Activated naive CD4-positive, alpha-beta T cell treated with anti-CD3 and anti-CD28 coated beads, Interleukin-2, amount 50 U/mL, for 72 hours (primary cell): Measurements from ENCODE around the gene CT47C1. TPM values are rescaled to one million over a fixed set of nuclear protein-coding genes. Genes with fewer than 3 reads are reported as not detected.
"Not testable (repeated sequence)": the region's sequence is repeated elsewhere in the genome, so short reads cannot be mapped to it uniquely, and the experiment has no call there.

Experiments
- ATAC-seq, 2 donors: fragments of 150-1000 bp; cut with Tn5 transposase; 2 replicates each; pipeline ENCODE4 v1.10.0; 2021; ENCODE audit warnings: mild to moderate bottlenecking in 2 of 2, moderate library complexity in 2 of 2
- DNase-seq, 2 donors: peaks; one replicate each; pipeline ENCODE4 v3.0.0; 2021 to 2022; ENCODE audit warnings: low spot score in 2 of 2
- H3K27ac Mint-ChIP-seq, 2 donors: one replicate each; pipeline ENCODE4 v1.8.0; 2022; ENCODE audit warnings: mild to moderate bottlenecking in 2 of 2, mixed read lengths in 2 of 2
- H3K36me3 Mint-ChIP-seq, 2 donors: one replicate each; pipeline ENCODE4 v1.8.0; 2022; ENCODE audit warnings: mixed read lengths in 2 of 2
- H3K9me3 Mint-ChIP-seq, 2 donors: one replicate each; pipeline ENCODE4 v1.8.0; 2022; ENCODE audit warnings: mixed read lengths in 2 of 2
- total RNA-seq, 2 donors: library from RNA; stranded (reverse); gene quantifications; one replicate each; pipeline ENCODE4 v1.2.3, GENCODE V29; 2022

Gene CT47C1
- total RNA-seq: not detected

DNA sequence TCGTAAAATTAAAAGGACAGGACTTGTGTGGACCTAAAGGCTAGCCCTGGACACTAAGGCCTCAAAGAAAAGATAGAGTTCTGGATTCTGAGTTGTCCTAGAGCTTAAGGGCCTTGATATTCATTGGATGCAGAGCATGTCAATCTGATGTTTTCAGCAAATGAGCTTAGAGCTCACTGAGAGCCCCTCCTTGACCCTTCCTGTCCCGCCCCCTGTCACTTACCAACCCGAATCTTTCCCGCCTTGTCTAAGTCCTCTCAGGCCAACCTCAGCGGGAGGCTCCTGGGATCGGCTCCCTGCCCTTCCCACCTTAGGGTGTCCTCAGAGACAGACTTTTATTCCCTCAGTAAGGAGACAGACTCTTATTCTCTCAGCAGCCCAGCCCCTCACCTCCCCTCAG lies at the start of gene CT47C1:
Gene CT47C1, plus strand, starts transcription at position 250 of the 400 bp plus-strand sequence. CDS start 233 bp downstream, outside the sequence.
- no peak for ATAC-seq
- Mint-ChIP-seq H3K9me3 (no peaks in the 10 kb centered on the region), H3K36me3 (no peaks in the 10 kb centered on the region), H3K27ac (peak within 1 kb of the TSS in 1 of 2 donors; percentile 44)
- DNase-seq: no peak

DNA sequence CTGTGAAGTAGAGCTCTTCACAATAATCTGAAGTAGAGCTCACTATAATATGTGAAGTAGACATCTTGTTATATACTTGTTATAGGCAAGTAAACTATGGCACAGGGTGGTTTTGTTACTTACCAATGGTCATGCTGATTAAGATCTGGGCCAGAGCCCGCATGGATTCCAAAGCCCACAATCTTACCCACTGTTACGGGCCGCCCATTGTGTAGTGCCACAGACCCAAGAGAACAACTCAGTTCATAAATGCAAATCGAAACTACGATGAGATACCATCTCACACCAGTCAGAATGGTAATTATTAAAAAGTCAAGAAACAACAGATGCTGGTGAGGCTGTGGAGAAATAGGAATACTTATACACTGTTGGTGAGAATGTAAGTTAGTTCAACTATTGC lies 46.9 kb upstream of the CT47C1 start:
- Mint-ChIP-seq H3K36me3 (no peaks in the 10 kb centered on the region), H3K27ac (no peak overlapping the region), H3K9me3 (no peaks in the 10 kb centered on the region)
- DNase-seq: no peak
- no peak for ATAC-seq

DNA sequence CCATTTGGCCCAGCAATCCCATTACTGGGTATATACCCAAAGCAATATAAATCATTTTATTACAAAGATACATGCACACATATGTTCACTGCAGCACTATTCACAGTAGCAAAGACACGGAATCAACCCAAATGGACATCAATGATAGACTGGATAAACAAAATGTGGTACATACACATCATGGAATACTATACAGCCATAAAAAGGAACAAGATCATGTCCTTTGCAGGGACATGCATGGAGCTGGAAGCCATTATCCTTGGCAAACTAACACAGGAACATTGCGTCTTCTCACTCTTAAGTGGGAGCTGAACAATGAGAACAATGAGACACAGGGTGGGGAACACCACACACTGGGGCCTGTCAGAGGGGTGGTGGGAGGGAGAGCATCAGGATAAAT lies 46.4 kb upstream of the CT47C1 start:
- H3K9me3 Mint-ChIP-seq: not testable (repeated sequence)

DNA sequence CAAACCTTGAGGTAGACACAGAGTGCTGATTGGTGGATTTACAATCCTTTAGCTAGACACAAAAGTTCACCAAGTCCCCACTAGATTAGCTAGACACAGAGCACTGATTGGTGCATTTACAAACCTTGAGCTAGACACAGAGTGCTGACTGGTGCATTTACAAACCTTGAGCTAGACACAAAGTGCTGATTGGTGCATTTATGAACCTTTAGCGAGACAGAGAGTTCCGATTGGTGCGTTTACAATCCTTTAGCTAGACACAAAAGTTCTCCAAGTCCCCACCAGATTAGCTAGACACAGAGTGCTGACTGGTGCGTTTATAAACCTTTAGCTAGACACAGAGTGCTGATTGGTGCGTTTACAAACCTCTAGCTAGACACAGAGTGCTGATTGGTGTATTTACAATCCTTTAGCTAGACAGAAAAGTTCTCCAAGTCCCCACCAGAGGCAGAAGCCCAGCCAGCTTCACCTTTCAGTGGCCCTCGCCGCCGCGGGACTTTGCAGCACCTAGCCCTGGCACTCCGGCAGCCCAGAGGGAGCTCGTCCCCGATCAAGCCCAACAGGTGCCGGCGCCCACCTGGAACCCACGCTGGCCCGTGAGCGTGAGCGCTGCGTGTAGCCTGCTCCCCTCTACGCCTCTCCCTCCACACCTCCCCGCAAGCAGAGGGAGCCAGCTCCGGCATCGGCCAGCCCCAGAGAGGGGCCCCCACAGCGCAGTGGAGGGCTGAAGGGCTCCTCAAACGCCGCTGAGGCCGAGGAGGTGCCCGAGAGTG lies 44.6 kb upstream of the CT47C1 start:
- H3K36me3 Mint-ChIP-seq, H3K9me3 Mint-ChIP-seq, H3K27ac Mint-ChIP-seq, ATAC-seq, DNase-seq: not testable (repeated sequence)

More for the DNA sequence above, 46.4 kb upstream of the CT47C1 start:
- not testable (repeated sequence) for H3K27ac Mint-ChIP-seq, DNase-seq, ATAC-seq, H3K36me3 Mint-ChIP-seq

DNA sequence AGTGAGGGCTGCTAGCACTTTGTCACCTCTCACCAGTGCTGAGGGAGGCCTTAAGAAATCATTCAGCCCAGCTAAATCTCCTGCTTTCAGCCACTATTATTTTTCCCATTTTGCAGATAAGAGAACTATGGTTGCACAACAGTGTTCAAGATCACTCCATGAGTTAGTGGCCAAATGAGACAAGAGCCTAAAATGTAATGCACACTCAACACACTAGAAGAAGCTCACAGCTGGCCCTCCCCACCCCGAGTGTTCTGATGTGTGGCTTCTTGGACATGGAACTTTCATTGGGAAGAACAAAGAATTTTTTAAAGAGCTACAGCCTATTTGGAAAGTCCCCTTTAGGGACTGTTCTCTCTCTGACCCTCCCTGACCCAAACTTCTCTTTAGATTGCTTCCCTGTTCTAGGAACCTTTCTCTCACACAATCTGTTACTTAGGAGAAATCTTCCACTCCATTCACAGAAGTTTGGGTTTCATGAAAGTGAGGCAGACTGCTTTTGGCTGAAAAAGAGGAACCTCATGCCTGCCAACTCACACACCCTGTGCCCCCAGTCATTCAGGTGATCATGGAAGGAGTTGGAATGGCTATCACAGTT lies 44.0 kb upstream of the CT47C1 start:
- no peaks in the 10 kb centered on the region for H3K36me3 Mint-ChIP-seq
- no peaks in the 10 kb centered on the region for H3K9me3 Mint-ChIP-seq
- H3K27ac Mint-ChIP-seq: no peak overlapping the region
- no peak for ATAC-seq
- DNase-seq: no peak

DNA sequence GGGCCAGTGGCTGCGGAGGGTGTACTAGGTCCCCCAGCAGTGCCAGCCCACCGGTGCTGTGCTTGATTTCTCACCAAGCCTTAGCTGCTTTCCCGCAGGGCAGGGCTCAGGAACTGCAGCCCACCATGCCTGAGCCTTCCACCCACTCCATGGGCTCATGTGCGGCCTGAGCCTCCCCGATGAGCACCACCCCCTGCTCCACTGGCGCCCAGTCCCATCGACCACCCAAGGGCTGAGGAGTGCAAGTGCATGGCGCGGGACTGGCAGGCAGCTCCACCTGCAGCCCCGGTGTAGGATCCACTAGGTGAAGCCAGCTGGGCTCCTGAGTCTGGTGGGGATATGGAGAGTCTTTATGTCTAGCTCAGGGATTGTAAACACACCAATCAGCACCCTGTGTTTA lies 43.1 kb upstream of the CT47C1 start:
- not testable (repeated sequence) for ATAC-seq, DNase-seq, H3K9me3 Mint-ChIP-seq, H3K36me3 Mint-ChIP-seq, H3K27ac Mint-ChIP-seq

DNA sequence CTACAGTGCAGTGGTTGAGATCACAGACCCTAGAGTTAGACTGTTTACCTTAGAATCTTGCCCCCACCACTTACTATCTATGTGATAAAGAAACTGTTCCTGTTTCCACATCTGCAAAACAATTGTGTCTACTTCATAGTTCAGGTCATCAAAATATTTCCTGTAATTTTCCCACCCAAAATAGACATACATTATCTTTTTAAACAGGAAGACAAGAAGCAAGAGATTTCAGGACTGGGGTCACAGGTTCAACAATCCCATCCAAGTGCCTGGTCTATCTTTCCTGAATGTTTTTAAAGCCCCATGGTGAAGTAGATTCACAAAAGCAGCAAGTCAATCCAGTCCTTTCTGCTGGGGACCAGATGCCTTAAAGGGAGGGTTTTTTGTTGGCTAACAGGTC lies 41.8 kb upstream of the CT47C1 start:
- no peak for ATAC-seq
- DNase-seq: no peak
- peaks cover 0 to 6% of the 10 kb centered on the region in 2 donors for H3K36me3 Mint-ChIP-seq
- H3K27ac Mint-ChIP-seq: no peak overlapping the region
- peaks cover 4 to 5% of the 10 kb centered on the region in 2 donors for H3K9me3 Mint-ChIP-seq

DNA sequence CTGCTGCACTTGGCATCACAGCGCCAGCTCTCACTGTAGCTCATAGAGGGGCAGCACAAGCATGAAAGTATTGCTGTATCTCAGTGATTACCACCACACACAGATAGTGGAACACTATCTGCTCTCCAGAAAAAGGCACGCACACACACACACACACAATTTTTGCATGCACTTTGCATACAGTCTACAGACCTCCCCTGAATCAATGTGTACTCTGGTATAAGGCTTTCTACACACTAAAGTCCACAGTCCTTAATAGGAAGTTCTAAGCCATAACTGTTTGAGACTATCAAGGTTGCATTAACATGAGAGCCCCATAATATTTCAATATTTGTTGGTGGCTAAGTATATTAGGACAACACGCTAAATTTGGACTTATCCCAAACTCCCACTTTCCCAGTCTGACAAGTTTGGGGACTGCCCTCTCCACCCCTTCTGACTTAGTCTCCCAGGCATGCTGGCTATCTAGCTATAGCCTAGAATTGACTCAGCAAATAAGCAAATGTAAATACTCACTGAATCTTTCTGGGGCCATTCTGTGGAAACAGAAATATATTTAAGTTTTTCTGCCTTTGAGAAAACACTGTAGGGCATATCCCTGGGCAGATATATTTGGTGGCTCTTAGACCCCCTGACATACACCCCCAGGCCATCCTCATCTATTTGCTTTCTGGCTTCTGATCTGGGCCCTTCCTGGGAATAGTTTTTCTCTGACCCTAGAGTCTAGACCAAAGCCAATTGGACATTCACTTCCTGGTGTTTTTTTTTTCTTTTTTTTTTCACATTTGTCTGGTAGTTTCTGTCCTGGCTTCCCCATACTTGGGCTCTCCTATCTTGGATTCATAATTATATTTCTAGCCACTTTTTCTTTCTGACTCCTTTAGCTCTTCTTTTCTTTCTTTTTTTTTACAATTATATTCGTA lies 36.4 kb upstream of the CT47C1 start:
- no peak overlapping the region for H3K27ac Mint-ChIP-seq
- DNase-seq (no peak), ATAC-seq (no peak)
- H3K9me3 Mint-ChIP-seq: peaks cover 4 to 5% of the 10 kb centered on the region in 2 donors
- peaks cover 0 to 6% of the 10 kb centered on the region in 2 donors for H3K36me3 Mint-ChIP-seq

DNA sequence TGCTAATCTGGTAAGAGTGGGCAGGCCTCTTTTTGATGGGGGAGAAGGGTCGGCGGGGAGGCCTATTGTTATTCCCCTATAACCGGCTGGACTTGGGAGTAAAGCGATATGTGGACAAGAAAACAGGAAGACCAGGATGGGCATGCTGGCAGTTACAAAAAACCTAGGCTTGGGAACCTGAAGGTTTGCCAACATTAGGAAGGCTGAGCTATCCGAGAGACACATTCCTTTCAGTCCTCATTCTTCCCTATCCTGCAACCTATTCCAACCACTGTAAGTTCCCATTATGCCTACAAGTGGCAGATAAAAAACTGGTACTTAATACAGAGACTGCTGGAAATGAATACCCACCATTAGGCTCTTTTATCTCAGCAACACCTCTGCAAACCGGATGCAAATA lies 32.4 kb upstream of the CT47C1 start:
- H3K9me3 Mint-ChIP-seq: no peaks in the 10 kb centered on the region
- no peaks in the 10 kb centered on the region for H3K36me3 Mint-ChIP-seq
- no peak overlapping the region for H3K27ac Mint-ChIP-seq
- ATAC-seq (no peak), DNase-seq (no peak)

DNA sequence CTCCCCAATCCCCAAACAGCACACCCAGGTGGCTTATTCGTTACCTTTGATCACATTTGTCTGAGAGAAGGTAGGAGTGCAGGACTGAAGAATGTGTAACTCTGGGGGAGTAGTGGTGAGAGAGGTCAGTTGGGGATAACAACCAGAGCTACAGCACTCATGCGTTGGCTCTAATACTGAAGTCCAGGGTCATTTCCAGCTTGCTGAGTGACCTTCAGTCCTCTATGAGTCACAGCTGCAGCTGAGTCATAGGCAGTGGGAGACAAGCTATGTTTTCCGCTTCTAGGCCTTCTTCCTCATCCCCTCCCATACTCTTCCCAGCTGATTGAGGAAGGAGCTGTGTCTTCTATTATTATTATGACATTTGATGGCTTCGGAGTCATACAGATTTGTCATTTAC lies 31.6 kb upstream of the CT47C1 start:
- DNase-seq (no peak), ATAC-seq (no peak)
- Mint-ChIP-seq H3K9me3 (no peaks in the 10 kb centered on the region), H3K27ac (no peak overlapping the region), H3K36me3 (no peaks in the 10 kb centered on the region)

DNA sequence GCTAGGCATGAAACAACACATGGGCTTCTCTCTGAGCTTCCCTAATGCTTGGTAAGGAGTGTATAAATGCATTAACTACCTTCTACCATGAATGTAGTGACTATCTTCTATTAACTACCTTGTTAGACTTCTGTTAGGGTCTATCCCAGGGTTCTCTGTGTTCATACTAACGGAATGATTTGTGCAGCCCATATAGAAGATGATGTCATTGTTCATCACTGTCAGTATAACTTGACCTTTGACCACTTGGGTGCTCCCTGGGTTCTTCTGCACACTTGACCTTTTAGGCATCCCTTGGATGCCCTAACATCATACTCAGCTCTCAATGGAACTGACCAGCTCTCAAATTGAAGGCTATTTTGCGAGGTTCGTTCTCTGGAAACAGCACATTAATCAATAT lies 30.8 kb upstream of the CT47C1 start:
- Mint-ChIP-seq H3K27ac (no peak overlapping the region), H3K36me3 (no peaks in the 10 kb centered on the region), H3K9me3 (peaks cover 0 to 5% of the 10 kb centered on the region in 2 donors)
- DNase-seq (no peak), ATAC-seq (no peak)

DNA sequence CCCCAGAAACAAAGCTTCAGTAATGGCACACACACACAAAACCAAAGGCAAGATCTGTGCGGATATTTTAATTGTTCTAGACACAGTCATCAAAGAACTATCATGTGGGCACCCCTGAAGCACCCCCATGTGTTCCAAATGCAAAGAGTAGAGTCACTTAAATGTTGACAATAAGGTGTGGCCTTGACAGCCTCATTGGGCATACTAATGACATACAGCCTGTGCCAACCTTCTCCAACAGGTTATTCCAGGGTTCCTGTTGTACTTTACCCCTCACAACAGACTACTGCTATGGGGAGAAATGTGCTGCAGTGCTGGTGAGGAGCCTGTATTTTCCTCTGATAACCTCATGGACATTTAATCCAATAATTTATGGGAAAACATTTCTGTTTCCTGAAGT lies 29.8 kb upstream of the CT47C1 start:
- Mint-ChIP-seq H3K27ac (no peak overlapping the region), H3K36me3 (no peaks in the 10 kb centered on the region), H3K9me3 (peaks cover 0 to 7% of the 10 kb centered on the region in 2 donors)
- ATAC-seq: no peak
- DNase-seq: no peak

DNA sequence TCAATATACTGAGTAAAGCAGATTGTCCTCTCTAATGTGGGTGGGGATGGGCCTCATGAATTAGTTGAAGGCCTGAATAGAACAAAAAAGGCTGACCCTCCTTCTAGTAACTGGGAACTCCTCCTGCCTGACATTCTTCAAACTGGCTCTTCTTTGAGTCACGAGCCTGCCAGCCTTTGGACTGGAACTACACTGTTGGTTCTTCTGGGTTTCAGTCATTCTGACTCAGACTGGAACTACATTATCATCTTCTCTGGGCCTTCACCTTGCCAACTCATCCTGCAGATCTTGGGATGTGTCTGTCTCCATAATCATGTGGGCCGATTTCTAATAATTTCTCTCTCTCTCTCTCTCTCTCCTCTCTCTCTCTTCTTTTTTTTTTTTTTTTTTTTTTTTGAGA lies 26.9 kb upstream of the CT47C1 start:
- Mint-ChIP-seq H3K36me3 (no peaks in the 10 kb centered on the region), H3K9me3 (peaks cover 0 to 11% of the 10 kb centered on the region in 2 donors), H3K27ac (no peak overlapping the region)
- no peak for DNase-seq
- peak; percentile 56 to 77 for ATAC-seq

DNA sequence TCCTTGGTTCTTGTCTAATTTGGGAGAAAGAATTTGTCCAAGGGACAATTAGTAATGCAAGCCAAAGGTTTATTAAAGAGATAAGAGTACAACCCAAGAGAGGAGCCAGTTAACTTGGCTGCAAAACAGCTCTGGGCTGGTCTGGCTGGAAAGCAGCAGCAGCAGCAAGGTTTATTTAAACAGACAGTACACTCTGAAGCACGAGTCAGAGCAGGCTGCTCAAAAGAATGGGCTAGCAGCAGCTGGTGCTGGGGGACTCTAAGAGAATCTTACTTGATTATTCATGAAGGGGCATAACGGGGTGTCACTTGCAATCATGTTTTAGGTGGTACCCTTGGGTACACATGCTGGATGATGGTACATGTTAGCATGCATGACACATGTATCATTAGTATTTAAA lies 17.1 kb upstream of the CT47C1 start:
- no peaks in the 10 kb centered on the region for H3K36me3 Mint-ChIP-seq
- H3K27ac Mint-ChIP-seq: no peak overlapping the region
- H3K9me3 Mint-ChIP-seq: no peaks in the 10 kb centered on the region
- DNase-seq (no peak), ATAC-seq (no peak)

DNA sequence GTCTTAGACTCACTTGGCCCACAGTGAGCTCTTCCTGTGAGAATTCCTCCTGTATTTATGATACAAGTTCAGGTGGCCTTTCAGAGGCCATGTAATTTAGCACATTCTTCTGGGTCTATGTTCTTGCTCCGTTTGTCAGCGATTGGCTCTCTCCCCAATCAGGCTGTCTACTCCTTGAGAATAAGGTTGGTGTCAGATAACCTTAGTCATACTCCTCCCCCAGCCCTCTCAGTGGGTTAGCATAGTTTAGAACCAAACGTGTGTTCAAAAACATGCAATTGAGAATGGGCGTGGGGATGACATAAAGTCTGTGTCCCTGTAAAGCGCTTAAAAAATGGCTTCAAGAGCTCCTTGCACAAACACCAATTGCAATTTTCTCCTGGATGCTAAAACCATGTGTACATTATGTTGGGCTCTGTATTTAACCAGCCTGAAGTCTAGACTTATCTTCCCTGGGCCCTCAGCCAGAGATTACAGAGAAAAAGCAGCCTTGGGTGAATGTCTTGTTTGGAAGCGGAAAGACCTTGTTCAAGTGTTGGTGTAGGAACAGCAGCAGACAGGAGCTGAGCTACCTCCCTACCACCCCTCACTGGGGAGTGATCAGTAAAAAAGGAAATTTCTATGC lies 9.9 kb upstream of the CT47C1 start:
- Mint-ChIP-seq H3K36me3 (no peaks in the 10 kb centered on the region), H3K9me3 (no peaks in the 10 kb centered on the region), H3K27ac (no peak overlapping the region)
- ATAC-seq (no peak), DNase-seq (no peak)

DNA sequence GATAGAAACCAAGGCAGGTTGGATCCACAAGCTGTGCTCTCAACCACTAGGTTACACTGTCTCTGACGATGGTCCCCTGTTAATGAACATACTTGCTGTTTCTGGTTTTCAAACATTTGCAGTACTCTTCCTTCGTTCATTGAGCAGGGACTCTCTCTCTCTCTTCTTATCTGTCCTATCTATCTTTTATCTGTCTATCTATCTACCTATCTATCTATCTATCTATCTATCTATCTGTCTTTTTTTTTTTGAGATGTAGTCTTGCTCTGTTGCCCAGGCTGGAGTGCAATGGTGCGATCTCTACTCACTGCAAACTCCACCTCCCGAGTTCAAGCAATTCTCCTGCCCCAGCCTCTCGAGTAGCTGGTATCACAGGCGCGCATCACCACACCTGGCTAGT lies 9.4 kb upstream of the CT47C1 start:
- no peak for ATAC-seq
- Mint-ChIP-seq H3K9me3 (no peaks in the 10 kb centered on the region), H3K27ac (no peak overlapping the region), H3K36me3 (no peaks in the 10 kb centered on the region)
- no peak for DNase-seq
